Measurements from ENCODE around the gene CTR9. TPM values are rescaled to one million over a fixed set of nuclear protein-coding genes. Genes with fewer than 3 reads are reported as not detected.

CTR9 gene
- 23.3 TPM for polyA plus RNA-seq (2013, experiment 1 of 2; ENCODE audit: insufficient read length)
- 21.3 TPM for polyA plus RNA-seq (2013, experiment 2 of 2; ENCODE audit: insufficient read length)

DNA sequence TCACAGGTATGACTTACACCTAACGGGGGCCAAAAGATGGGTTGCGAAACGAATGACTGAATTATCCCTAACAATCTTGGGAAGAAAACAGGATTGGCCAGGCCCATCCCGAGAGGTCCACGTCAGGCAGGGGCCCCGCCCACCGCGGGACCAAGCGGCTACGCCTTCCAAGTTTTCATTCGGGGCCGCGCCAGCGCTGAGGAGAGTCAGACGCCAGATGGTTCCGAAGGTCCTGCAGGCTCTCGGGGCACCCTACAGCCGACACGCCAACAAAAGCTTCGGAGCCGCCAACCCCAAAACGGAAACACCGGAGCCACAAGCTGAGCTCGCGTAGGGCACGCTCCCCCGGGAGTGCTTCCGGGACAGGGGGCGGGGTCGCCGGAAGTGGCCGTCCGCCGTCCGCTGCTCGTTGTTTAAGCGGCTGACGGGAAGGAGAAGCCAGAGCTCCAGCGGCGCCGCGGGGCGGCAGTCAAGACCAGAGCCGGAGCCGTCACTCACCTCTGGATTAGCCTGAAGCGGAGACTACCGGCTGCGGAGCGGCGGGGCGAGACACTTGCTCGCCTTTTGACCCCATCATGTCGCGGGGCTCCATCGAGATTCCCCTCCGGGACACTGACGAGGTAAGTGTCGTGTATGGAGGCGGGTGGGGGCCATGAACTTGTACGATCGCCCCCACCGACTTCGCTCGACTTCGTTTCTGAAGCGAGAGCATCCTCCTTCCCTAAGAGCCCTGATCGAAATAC, at the start of gene CTR9:
Gene CTR9, plus strand, starts transcription at position 409 of the 743 bp plus-strand sequence. Its CDS starts 167 bp downstream, at position 576.
- peak; percentile 92 for DNase-seq

DNA sequence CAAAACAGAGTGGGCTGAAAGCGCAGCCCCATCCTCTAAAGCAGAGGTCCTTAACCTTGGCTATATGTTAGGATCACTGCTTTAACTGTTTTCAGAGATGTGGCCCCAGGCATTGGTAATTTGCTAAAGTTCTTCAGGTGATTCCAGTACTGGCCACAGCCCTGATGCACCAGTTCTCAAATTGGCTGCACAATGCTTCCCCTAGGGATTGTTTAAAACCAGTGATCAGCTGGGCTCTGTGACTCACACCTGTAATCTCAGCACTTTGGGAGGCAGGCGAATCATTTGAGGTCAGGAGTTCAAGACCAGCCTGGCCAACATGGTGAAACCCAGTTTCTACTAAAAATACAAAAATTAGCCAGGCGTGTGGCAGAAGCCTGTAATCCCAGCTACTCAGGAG, 49.1 kb upstream of the CTR9 start:
- DNase-seq: peak; percentile 33

DNA sequence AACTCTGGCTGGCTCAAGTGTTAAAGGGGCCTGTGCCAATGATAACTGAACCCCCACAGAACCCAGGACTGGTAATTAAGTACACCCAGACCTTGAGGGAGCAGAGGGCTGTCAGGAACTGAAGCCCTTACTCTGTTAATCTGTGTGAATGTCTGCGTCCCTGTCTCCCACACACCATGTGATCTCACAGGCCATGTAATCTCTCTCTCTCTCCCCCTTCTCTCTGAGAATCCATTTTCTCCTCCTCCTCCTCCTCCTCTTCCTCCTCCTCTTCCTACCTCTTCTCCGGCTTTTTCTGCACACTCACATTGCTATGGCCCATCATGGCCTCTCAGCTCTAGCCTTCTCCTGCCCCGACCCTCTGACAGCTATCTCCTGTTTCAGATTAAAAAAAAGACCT, 42.9 kb upstream of the CTR9 start:
- no peak for DNase-seq

DNA sequence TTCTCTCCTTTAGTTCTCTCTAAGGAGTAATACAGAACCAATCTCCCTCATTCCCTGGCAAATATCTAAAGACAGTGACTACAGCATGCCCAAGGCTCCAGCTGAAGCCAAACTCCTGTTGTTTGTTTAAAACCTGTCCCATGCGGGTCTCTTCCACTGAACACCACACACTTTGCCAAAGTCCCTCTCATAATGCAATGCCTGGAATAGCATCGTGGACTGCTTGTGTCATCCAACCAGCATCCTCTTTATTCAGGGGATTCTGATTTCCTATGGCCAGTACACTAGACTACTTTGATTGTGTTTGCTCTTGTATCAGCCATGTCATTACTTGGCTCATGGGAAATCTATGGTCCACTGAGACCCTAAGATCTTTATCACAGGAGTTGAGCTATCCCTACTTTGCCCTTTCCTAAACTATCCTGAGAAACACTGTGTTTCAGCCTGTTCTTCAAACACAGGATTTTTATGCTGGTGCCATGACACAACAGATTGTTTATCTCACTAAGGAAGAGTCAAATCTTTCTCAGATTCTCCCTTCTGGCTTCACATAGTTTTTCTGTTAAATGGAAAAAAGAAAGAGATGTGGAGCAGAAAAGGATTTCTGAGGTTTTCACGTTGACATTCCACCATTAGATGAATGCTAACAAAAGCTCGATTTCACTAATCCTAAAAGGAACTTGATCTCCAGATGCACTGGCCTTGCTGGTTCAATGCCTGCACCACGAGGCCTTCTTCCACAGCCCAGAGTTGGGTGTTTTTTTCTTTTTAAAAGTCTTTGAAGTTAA, 41.6 kb upstream of the CTR9 start:
- no peak for DNase-seq

DNA sequence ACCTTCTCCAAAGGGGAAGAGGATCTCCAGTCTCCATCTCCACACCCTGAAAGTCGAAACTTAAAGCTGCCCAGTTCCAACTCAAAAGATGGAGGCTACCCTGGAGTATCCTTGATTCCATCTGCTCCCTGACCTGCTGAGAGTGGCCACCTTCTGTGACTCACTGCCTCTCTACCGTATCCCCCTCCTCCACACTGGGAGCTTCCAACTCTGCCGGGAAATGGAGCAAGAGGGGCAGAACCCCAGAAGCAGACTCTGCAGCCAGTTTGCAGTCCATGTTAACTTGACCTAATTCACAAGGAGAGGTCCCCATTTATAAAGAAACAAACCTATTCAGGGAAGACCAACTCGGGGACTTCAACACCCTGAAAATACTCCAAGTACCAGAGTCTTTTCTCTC, 35.5 kb upstream of the CTR9 start:
- DNase-seq: no peak

DNA sequence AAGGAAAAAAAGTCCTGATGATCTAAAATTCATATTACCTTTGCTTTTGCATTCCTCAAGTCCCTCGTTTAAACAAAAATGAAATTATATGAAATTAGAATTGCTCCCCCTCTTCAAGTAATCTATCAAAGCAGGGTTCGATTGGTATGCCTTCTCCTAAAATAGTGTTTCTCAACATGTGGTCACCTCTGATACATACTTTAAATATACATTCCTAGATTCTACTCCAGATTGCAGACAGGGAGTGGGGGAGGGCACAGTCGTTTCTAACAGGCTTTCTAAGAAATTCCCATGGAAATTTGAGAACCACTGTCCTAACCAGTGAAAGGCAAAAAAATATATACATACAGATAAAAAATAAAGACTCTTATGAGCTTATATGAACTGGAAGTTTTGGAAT, 34.9 kb upstream of the CTR9 start:
- DNase-seq: peak; percentile 80

DNA sequence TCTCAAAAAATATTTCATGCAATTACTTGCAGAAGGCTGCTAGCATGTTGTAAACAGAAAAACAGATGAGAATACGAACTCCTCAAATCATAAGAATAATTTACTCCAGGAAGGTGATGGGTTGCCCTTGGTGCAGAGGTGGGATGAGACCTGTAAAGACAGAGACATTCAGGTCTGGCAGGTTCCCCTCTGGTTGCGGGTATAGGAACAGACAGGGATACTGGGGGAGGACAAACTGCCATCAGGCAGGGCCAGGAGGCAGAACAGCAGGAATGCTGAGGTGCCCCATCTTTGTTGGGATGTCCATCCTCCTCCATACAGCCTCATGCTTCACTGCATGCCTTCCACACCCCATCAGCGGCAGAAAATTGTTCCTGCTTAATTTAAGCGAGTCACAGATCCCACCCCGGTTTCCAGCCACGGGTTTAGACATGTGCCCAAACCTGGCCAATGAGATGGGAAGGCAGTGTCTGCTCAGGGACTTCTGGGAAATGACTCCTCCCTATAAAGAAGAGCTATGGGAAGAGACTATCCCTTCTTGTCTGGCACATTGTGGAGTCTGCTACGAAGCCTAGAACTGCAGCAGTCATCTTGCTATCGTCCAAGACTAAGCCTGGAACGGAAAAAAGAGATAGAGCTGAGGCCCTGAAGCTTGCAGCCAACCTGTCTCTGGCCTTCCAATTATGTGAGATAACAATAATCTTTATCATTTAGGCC, 34.3 kb upstream of the CTR9 start:
- DNase-seq: peak; percentile 15

DNA sequence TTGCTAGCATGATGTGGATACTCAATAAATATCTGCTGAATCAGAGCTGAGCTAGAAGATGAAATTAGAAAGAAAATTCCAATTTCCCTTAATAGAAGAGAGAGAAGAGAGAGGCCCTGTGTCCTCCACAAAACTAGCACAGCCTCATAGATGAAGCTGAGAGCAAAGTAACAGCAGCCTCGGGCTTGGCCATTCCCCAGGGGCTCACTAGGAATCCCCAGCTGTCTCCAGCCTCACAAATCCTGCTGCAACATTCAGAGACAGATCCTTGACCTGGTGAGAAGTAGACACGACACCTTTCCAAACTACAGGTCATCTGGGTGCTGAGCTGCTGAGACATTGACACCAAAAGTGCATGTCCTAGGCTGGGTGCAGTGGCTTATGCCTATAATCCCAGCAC, 31.4 kb upstream of the CTR9 start:
- DNase-seq: no peak

DNA sequence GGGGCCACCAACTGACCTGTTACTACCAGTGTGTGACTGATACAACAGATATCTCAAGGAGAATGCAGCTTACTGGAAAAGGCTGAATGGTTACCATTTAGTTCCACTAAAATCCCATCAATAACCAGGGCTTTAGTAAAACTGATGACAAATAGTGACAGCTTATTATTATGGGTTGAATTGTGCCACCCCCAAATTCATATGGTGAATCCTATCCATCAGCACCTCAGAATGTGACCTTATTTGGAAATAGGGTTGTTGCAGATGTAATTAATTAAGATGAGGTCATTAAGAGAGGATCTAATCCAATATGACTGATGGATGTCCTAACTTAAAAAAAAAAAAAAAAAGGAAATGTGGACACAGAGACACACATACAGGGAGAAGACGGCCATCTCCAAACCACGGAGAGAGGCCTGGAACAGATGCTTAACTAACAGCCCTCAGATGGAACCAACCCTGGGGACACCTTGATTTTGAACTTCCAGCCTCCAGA, 30.1 kb upstream of the CTR9 start:
- DNase-seq: no peak

DNA sequence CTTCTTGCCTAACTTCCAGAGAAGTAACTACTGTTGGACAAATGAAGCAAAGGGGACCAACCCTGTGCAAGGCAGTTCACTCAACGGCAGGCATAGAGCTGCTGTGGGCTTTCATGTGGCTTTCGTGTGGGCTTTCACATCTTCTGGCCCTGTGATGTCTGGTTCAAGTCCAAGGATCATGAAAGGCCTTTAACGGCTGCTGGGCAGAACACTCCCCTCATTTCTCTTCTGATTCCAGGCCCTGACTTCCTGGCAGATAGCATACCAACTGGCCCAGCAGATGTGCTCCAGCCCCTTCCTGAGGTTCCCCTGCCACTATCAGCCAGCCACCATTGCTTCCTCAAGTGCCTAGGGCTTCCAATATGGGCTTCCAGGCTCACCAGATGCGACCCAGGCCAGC, 28.7 kb upstream of the CTR9 start:
- no peak for DNase-seq

DNA sequence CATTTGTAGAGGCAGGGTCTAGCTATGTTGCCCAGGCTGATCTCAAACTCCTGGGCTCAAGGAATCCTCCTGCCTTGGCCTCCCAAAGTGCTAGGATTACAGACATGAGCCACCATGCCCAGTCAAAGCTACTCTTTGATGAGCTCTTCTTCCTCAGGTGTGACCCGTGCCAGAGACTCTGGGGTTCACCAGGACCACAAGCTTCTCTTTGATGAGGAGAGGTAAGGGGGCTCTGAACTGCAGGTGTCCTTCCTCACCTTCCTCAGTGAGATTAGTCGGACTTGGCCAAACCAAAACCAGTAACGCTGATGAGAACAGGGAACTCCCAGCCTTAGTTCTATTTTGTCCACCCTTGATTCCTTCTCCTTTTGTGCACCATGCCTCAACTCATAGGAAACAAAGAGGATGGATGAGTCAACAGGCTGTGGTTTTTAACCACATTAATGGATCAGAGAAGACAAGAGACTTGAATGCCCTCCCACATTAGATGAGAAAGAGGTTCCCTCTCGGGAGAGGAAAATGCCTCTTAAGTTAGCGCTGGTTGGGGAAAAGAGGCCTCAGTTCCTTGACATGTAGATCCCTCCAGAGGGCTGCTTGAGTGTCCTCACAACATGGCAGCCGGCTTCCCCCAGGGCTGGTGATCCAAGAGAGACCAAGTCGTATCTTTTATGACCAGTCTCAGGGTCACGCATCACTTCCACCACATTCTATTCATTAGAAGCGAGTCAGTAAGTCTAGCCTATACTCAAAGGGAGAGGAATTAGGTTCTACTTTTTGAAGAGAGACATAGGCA, 25.7 kb upstream of the CTR9 start:
- DNase-seq: peak; percentile 85

DNA sequence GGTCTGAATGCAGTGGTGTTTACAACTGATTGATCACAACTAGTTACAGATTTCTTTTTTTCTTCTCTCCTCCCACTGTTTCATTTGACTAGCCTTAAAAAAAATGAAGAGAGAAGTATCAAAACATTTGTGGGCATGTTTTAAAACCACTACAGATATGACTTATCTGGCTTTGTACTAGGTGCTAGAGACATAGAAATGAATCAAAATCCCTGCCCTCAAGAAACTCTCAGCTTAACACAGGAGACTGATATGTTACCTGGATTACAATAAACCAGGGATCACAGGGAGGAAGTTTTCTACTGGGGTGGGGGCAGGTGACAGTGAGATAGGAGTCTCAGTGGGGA, 25.2 kb upstream of the CTR9 start:
- DNase-seq: no peak

DNA sequence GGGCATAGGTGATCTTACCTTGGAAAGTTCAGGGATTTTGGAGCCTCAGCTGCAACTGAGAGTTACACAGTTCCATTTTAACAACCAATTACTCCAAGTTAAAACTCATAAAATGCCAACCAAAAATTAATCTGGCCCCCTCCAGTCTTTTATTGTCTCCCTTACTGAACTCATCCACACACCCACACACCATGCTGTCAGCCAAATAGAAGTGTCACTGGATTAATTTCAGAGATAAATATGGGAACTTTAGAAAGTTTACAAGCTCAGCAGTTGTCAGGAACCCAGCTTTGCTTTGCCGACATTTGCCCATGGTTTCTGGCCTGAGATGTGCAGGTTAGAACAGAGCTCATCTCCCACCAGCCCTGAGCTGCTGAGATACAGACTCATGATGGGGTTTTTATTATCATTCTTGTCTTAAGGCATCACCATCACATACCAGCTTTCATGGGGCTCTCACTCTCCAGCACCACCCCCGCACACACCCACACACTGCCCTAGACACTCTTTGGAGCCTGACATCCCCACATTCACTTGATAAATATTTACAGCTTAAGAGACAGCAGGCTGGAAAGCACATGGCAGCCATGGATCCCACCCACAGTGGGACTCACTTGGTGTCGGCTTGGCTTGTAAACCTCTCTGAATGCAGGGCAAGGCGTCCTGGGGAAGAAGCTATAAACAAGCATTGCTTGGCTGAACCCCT, 23.7 kb upstream of the CTR9 start:
- peak; percentile 57 for DNase-seq

DNA sequence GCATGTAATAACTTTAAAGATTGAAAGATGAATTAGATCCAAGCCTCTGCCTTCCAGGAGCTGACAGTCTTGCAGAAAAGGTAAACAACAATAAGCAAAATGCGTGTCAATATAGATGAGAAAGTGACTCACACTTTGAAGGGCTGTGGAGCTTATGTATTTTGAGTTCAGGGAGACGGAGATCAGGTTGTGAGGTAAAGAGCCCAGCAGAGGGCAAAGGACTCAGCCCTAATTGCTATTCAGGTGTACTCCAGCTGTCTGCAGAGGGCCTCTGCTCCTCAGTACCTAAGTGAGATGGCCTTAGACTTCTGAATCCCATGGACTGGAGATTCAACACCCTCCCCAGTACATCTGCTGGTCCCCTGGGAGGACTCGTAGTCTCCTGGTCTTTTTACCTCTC, 22.9 kb upstream of the CTR9 start:
- no peak for DNase-seq

DNA sequence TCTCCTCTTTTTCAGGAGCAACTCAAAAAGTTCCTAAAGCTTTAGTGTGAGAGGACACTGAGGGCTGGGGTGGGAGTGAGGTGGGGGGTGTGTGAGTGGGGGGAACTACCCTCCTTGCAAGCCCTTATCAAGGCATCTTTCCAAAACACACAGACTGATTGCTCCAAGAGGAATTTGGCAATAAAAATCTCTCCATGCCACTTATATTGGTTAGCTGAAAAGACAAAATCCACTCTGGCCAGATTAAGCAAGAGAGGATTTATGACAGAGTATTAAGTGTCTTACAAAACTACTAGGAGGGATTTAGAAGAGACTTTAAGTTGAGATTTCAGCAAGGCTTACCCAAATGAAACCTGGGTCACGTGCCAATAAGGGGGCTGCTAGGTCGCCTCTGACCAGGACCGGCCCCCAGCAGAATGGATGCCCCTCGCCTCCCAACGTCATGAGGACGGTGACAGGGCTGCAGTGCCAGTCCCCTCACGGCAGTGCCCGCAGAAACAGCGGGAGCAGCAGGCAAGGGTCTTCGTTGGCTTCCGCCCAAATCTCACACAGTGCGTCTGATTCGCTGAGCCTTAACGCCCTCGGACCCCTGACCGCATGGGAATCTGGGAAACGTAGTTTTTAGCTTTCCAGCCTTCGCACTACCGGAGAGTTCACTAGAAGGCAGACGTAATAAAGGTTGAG, 22.1 kb upstream of the CTR9 start:
- DNase-seq: no peak

DNA sequence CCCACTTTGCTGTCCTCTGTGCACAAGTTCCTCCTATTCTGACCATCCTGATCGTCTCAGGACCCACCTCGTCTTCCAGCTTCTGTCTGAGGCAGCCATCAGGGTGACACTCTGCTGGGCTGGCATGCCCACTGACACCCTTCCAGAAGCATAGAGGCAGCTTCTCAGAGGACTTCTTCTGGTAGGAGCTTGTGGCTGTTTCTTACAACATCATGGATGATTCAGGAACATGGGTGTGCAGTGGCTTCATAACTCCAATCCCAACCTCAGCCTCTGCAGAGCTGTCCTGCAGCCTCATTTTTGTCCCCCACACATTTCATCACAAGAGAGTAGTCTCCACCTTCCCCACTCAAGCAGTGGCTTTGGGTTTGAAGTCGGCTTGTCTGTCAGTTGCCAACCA, 20.9 kb upstream of the CTR9 start:
- no peak for DNase-seq

DNA sequence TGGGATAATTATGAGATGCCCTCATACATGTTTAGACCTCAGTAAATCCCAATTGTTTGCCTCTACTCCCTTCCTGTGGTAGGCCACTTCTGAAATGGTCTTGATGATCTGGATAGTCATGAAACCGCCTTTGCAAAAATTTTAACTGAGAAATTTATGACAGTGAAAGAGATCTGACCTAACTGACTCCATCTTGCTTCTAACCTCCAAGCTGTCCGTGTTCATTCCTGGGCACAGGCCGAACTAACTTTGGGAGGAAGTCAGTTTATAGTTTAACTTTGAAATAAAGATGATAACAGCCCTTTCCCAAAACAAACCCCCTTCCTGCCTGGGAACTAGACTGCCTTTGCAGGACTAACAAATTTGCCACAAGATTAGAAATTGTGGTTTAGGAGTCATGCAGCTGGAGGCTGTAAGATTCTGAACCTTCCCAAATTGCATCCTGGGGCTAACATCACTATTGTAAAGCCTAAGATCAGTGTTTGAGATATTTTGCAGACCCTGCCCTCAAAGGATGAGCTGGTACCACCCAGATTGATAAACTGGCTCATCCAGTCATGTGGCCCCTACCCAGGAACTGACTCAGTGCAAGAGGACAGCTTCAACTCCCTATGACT, 19.9 kb upstream of the CTR9 start:
- DNase-seq: no peak

DNA sequence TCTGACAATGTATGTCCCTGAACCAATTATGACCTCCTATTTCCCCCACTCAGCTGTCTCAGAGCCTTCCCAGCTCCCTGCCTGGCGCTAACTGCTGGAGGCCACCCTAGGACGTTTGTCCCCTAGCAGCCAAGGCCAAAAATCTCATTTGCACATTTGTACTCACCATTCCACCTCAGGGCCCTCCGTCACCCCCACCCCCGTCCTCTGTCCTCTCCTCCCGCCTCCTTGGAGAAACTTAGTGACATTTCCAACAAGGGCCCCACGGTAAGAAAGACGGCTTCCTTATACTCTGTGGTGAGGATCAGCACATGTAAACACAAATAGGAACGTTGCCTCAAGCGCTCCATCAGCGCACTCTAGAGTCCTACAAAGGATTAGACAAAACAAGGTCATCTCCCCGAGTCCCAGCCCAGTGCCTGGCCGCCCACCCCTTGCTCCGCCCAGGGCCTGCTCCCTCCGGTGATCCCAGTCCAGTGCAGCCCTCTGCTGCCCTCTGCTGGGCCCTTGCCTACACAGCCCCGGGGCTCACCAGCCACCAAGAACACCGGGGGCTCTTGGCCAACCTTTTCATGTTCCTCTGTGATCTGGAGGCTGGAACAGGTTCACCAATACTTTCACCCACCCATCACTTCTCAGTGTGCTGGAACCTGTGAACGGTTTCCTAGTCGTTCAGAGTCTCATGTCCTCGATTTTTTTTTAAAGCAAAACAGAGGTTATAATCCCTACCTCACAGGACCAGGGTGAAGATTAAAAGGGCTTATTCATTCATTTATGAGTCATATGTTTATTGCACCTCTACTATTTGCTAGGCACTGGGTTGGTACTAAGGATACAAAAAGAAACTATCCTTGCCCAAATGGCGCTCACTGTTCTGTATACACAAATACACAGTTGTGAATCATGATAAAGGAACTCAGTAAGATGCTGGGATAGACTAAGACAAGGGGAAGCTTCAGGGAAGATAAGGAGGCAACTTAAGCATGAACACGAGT, 15.3 kb upstream of the CTR9 start:
- DNase-seq: peak; percentile 93

DNA sequence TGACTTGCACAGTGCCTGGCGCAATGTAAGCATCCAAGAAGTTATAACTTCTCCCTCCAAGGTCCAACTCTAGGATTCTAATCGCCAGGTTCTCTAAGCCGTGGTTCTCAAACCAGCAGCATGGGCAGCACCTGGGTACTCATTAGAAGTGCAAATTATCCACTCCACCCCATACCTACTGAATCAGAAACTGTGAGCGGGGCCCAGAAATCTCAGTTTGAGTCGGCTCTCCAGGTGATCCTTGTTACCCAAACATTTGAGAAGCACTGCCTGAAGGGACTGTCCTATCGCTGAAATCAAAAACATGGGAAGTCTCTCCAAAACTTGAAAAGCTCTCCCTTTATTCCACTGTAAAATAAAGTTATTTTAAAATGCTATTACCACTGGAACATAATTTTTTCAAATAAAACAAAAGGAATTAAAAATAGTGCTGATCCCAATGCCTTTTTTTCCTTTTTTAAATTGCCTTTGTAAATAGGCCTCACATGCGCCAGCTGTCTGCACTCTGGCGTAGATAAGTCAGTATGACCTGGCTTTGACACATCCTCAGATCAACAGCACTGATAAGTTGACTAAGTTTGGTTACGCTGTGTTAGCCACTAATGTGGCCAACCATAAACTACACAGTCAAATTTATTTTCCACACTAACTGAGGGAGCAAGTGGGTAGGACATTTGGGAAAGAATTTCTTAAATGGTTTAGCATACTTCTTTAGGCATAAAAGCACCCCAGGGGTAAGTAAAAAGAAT, 8.4 kb upstream of the CTR9 start:
- DNase-seq: no peak

Measured in fibroblast of skin of back (primary cell).